Activated CD4-positive, alpha-beta T cell treated with anti-CD3 and anti-CD28 coated beads, Interleukin-2, amount 10 ng/mL, durations not matched to agents 24 days and 14 days (primary cell): ENCODE data around the gene ITGAD. TPM values are rescaled to one million over a fixed set of nuclear protein-coding genes. Genes with fewer than 3 reads are reported as not detected.
A peak's percentile ranks its signal among the peaks of the same experiment; 100 is the strongest.

Experiments used
- DNase-seq: peaks from one replicate; pipeline ENCODE4 v3.0.0; 2022
- H3K27ac Mint-ChIP-seq: one replicate; pipeline ENCODE4 v1.8.0; 2022; ENCODE audit warnings: mild to moderate bottlenecking, mixed read lengths
- H3K27me3 Mint-ChIP-seq: one replicate; pipeline ENCODE4 v1.8.0; 2022; ENCODE audit warnings: mixed read lengths
- H3K36me3 Mint-ChIP-seq: one replicate; pipeline ENCODE4 v1.8.0; 2022; ENCODE audit warnings: low read depth, mild to moderate bottlenecking, mixed read lengths
- H3K4me1 Mint-ChIP-seq: one replicate; pipeline ENCODE4 v1.8.0; 2021; ENCODE audit warnings: mixed read lengths
- H3K4me3 Mint-ChIP-seq: one replicate; pipeline ENCODE4 v1.8.0; 2022; ENCODE audit warnings: mild to moderate bottlenecking, moderate library complexity, mixed read lengths
- H3K9me3 Mint-ChIP-seq: one replicate; pipeline ENCODE4 v1.8.0; 2021; ENCODE audit warnings: mixed read lengths
- intact Hi-C: fragments of 100-400 bp; cut with micrococcal nuclease; formaldehyde crosslinking; loops from one replicate; pipeline ENCODE4 v1.15.1; 2023
- total RNA-seq: library from RNA; stranded (reverse); gene quantifications from 2 replicates; pipeline ENCODE4 v1.2.3, GENCODE V29; 2022

Gene ITGAD
- total RNA-seq, 1 donor from 2014 or later: not detected

GRCh38 chr16:31376705-31377104 is 16.4 kb upstream of the ITGAD start:
- peaks cover 4% of the 10 kb centered on the region for H3K9me3 Mint-ChIP-seq
- intact Hi-C loops: no loop called here
- no peak for DNase-seq
- no peak overlapping the region for H3K4me3 Mint-ChIP-seq
- no peak overlapping the region for H3K27ac Mint-ChIP-seq
- peaks cover 43% of the 10 kb centered on the region for H3K36me3 Mint-ChIP-seq
- peaks cover 1% of the 10 kb centered on the region for H3K27me3 Mint-ChIP-seq
- H3K4me1 Mint-ChIP-seq: peaks cover 1% of the 10 kb centered on the region

- Mint-ChIP-seq H3K4me1 (peaks cover 5% of the 10 kb centered on the region), H3K4me3 (no peak overlapping the region), H3K27me3 (peaks cover 1% of the 10 kb centered on the region)
Measured at GRCh38 chr16:31377210-31377903, 15.8 kb upstream of the ITGAD start.

GRCh38 chr16:31380201-31380600 is 12.9 kb upstream of the ITGAD start:
- H3K4me1 Mint-ChIP-seq: peaks cover 10% of the 10 kb centered on the region
- intact Hi-C loops: no loop called here

More at GRCh38 chr16:31377210-31377903, 15.8 kb upstream of the ITGAD start:
- no peak for DNase-seq
- Mint-ChIP-seq H3K27ac (no peak overlapping the region), H3K36me3 (peaks cover 44% of the 10 kb centered on the region), H3K9me3 (peaks cover 4% of the 10 kb centered on the region)
- intact Hi-C loops: no loop called here

GRCh38 chr16:31382485-31383161 is 10.5 kb upstream of the ITGAD start:
- H3K9me3 Mint-ChIP-seq: no peaks in the 10 kb centered on the region
- peaks cover 19% of the 10 kb centered on the region for H3K36me3 Mint-ChIP-seq
- H3K27me3 Mint-ChIP-seq: peaks cover 2% of the 10 kb centered on the region
- H3K27ac Mint-ChIP-seq: peak overlapping the region; percentile 74
- no peak overlapping the region for H3K4me3 Mint-ChIP-seq
- DNase-seq: peak; percentile 92
- H3K4me1 Mint-ChIP-seq: peaks cover 28% of the 10 kb centered on the region
- intact Hi-C loops: no loop called here

More at GRCh38 chr16:31380201-31380600, 12.9 kb upstream of the ITGAD start:
- Mint-ChIP-seq H3K36me3 (peaks cover 34% of the 10 kb centered on the region), H3K4me3 (no peak overlapping the region), H3K27me3 (no peaks in the 10 kb centered on the region), H3K27ac (no peak overlapping the region), H3K9me3 (peaks cover 3% of the 10 kb centered on the region)
- no peak for DNase-seq

GRCh38 chr16:31385680-31386079 is 7.5 kb upstream of the ITGAD start:
- Mint-ChIP-seq H3K4me3 (no peak overlapping the region), H3K27ac (peak overlapping the region; percentile 49)

GRCh38 chr16:31386157-31386984 is 6.8 kb upstream of the ITGAD start:
- peak overlapping the region; percentile 6 for H3K4me3 Mint-ChIP-seq
- H3K27ac Mint-ChIP-seq: peak overlapping the region; percentile 77
- peak; percentile 64 for DNase-seq
- peaks cover 8% of the 10 kb centered on the region for H3K36me3 Mint-ChIP-seq
- intact Hi-C loops: loop anchor here (1.0 to 2.0 kb wide), 5 partner anchors 32 to 244 kb away; no protein-coding TSS in a partner anchor
- no peaks in the 10 kb centered on the region for H3K9me3 Mint-ChIP-seq
- H3K4me1 Mint-ChIP-seq: peaks cover 30% of the 10 kb centered on the region
- peaks cover 15% of the 10 kb centered on the region for H3K27me3 Mint-ChIP-seq

More at GRCh38 chr16:31385680-31386079, 7.5 kb upstream of the ITGAD start:
- intact Hi-C loops: loop anchor here (1.0 to 2.0 kb wide), 5 partner anchors 31 to 243 kb away; no protein-coding TSS in a partner anchor
- Mint-ChIP-seq H3K9me3 (no peaks in the 10 kb centered on the region), H3K36me3 (peaks cover 11% of the 10 kb centered on the region), H3K27me3 (peaks cover 13% of the 10 kb centered on the region), H3K4me1 (peaks cover 30% of the 10 kb centered on the region)
- DNase-seq: no peak

GRCh38 chr16:31388535-31388934 is 4.6 kb upstream of the ITGAD start:
- Mint-ChIP-seq H3K9me3 (no peaks in the 10 kb centered on the region), H3K4me1 (peaks cover 24% of the 10 kb centered on the region), H3K36me3 (no peaks in the 10 kb centered on the region), H3K4me3 (no peak overlapping the region), H3K27ac (no peak overlapping the region), H3K27me3 (peaks cover 22% of the 10 kb centered on the region)
- intact Hi-C loops: no loop called here
- DNase-seq: no peak

- Mint-ChIP-seq H3K27ac (no peak overlapping the region), H3K9me3 (no peaks in the 10 kb centered on the region), H3K27me3 (peaks cover 22% of the 10 kb centered on the region), H3K4me1 (peaks cover 18% of the 10 kb centered on the region), H3K36me3 (no peaks in the 10 kb centered on the region), H3K4me3 (no peak overlapping the region)
- DNase-seq: no peak
- intact Hi-C loops: no loop called here
Measured at GRCh38 chr16:31390504-31391041, 2.6 kb upstream of the ITGAD start.

GRCh38 chr16:31395647-31396046 is 2.5 kb downstream of the ITGAD start:
- H3K9me3 Mint-ChIP-seq: peaks cover 8% of the 10 kb centered on the region
- peaks cover 8% of the 10 kb centered on the region for H3K36me3 Mint-ChIP-seq

GRCh38 chr16:31397096-31397660 is 4.0 kb downstream of the ITGAD start:
- Mint-ChIP-seq H3K4me3 (no peak overlapping the region), H3K36me3 (peaks cover 8% of the 10 kb centered on the region), H3K27ac (no peak overlapping the region), H3K9me3 (peaks cover 8% of the 10 kb centered on the region), H3K4me1 (peaks cover 11% of the 10 kb centered on the region), H3K27me3 (peaks cover 7% of the 10 kb centered on the region)
- no peak for DNase-seq
- intact Hi-C loops: no loop called here

More at GRCh38 chr16:31395647-31396046, 2.5 kb downstream of the ITGAD start:
- peaks cover 9% of the 10 kb centered on the region for H3K27me3 Mint-ChIP-seq
- no peak overlapping the region for H3K27ac Mint-ChIP-seq
- no peak for DNase-seq
- no peak overlapping the region for H3K4me3 Mint-ChIP-seq
- H3K4me1 Mint-ChIP-seq: peaks cover 11% of the 10 kb centered on the region
- intact Hi-C loops: no loop called here

GRCh38 chr16:31397701-31398100 is 4.6 kb downstream of the ITGAD start:
- intact Hi-C loops: no loop called here
- no peak for DNase-seq
- peaks cover 5% of the 10 kb centered on the region for H3K27me3 Mint-ChIP-seq
- H3K36me3 Mint-ChIP-seq: peaks cover 8% of the 10 kb centered on the region
- no peak overlapping the region for H3K27ac Mint-ChIP-seq
- H3K4me3 Mint-ChIP-seq: no peak overlapping the region
- H3K4me1 Mint-ChIP-seq: peaks cover 11% of the 10 kb centered on the region
- H3K9me3 Mint-ChIP-seq: peaks cover 8% of the 10 kb centered on the region

- H3K27me3 Mint-ChIP-seq: no peaks in the 10 kb centered on the region
- H3K4me3 Mint-ChIP-seq: no peak overlapping the region
- peaks cover 8% of the 10 kb centered on the region for H3K36me3 Mint-ChIP-seq
- H3K4me1 Mint-ChIP-seq: peaks cover 11% of the 10 kb centered on the region
- peaks cover 8% of the 10 kb centered on the region for H3K9me3 Mint-ChIP-seq
- intact Hi-C loops: no loop called here
- peak overlapping the region; percentile 27 for H3K27ac Mint-ChIP-seq
- no peak for DNase-seq
Measured at GRCh38 chr16:31400191-31400590, 7.1 kb downstream of the ITGAD start.

GRCh38 chr16:31401436-31401835 is 8.3 kb downstream of the ITGAD start:
- peaks cover 11% of the 10 kb centered on the region for H3K4me1 Mint-ChIP-seq
- H3K27ac Mint-ChIP-seq: no peak overlapping the region
- no peak for DNase-seq
- no peak overlapping the region for H3K4me3 Mint-ChIP-seq
- no peaks in the 10 kb centered on the region for H3K27me3 Mint-ChIP-seq
- H3K36me3 Mint-ChIP-seq: peaks cover 8% of the 10 kb centered on the region
- H3K9me3 Mint-ChIP-seq: peaks cover 8% of the 10 kb centered on the region
- intact Hi-C loops: no loop called here
